H1 (cell line): Measurements from ENCODE around the gene ALDH1A3. TPM values are rescaled to one million over a fixed set of nuclear protein-coding genes. Genes with fewer than 3 reads are reported as not detected.

Experiments used
- CTCF ChIA-PET: fragments of 300-600 bp; sonication (Branson Sonifier 250); formaldehyde crosslinking; loops from one replicate; lab custom pipeline; 2021; ENCODE audit not compliant: partially characterized antibody; lab: Charles Lee
- POLR2A ChIA-PET: fragments of 300-600 bp; sonication (Branson Sonifier 250); formaldehyde crosslinking; loops from one replicate; lab custom pipeline; 2021; ENCODE audit warnings: inconsistent platforms; ENCODE audit not compliant: partially characterized antibody; lab: Charles Lee
- DNase-seq, 2 experiments: peaks; one replicate each; pipeline versions ENCODE4 v3.0.0 to v3.0.0-alpha.2; 2010 to 2022; ENCODE audit warnings: low spot score in 2 of 2, low read depth in 1 of 2, mixed read lengths in 1 of 2
- FAIRE-seq: peaks from 2 replicates; lab custom pipeline; 2011; peaks lifted over from hg19 to GRCh38; lab: Jason Lieb, UNC
- H2AFZ ChIP-seq: 2 replicates; pipeline ENCODE4 v1.8.1; 2012; ENCODE audit warnings: low read length, inconsistent platforms
- H2AK5ac ChIP-seq: 2 replicates; pipeline ENCODE4 v1.6.1; 2013; ENCODE audit warnings: low read depth, low read length
- H2BK120ac ChIP-seq: replicated peaks from 2 replicates; pipeline ENCODE3; 2013; ENCODE audit warnings: low read depth, low read length, inconsistent platforms
- H2BK12ac ChIP-seq: 2 replicates; pipeline ENCODE4 v1.6.1; 2013; ENCODE audit warnings: low read depth, low read length
- H2BK15ac ChIP-seq: 2 replicates; pipeline ENCODE4 v1.6.1; 2013; ENCODE audit warnings: low read length
- H2BK20ac ChIP-seq: 2 replicates; pipeline ENCODE4 v1.6.1; 2013; ENCODE audit warnings: low read length
- H2BK5ac ChIP-seq: 2 replicates; pipeline ENCODE4 v1.6.1; 2013; ENCODE audit warnings: low read depth, low read length
- H3K14ac ChIP-seq: 2 replicates; pipeline ENCODE4 v1.6.1; 2013; ENCODE audit warnings: inconsistent platforms; ENCODE audit not compliant: insufficient read length
- H3K18ac ChIP-seq: 2 replicates; pipeline ENCODE4 v1.6.1; 2013; ENCODE audit warnings: low read length; ENCODE audit errors: extremely low read depth
- H3K23ac ChIP-seq: 2 replicates; pipeline ENCODE4 v1.6.1; 2013; ENCODE audit warnings: inconsistent platforms; ENCODE audit not compliant: insufficient read length
- H3K23me2 ChIP-seq: 2 replicates; pipeline ENCODE4 v1.6.1; 2013; ENCODE audit warnings: low read depth, low read length
- H3K27ac ChIP-seq: 2 replicates; pipeline ENCODE4 v1.6.1; 2011; ENCODE audit warnings: low read depth, low read length, inconsistent platforms
- H3K27me3 ChIP-seq, 4 experiments: replicated peaks in 1 of 4; 1 replicate in 1 of 4; 2 replicates in 3 of 4; pipeline versions ENCODE4 v1.6.1 to v1.8.1; 2011 to 2013; ENCODE audit warnings: low read length in 3 of 4, mild to moderate bottlenecking in 3 of 4, inconsistent platforms in 2 of 4, mixed read lengths in 2 of 4, moderate library complexity in 1 of 4; ENCODE audit not compliant: control insufficient read depth in 3 of 4, insufficient read depth in 3 of 4; ENCODE audit errors: extremely low read depth in 1 of 4
- H3K36me3 ChIP-seq, 4 experiments: 2 replicates each; pipeline versions ENCODE4 v1.6.1 to v1.8.1; 2011 to 2013; ENCODE audit warnings: mild to moderate bottlenecking in 4 of 4, low read length in 3 of 4, moderate library complexity in 2 of 4, control low read depth in 1 of 4, inconsistent platforms in 1 of 4; ENCODE audit not compliant: insufficient read depth in 4 of 4, control insufficient read depth in 2 of 4
- H3K4ac ChIP-seq: replicated peaks from 2 replicates; pipeline ENCODE3; 2013; ENCODE audit warnings: low read length, low read depth, mixed read lengths, inconsistent platforms; ENCODE audit not compliant: insufficient read length
- H3K4me1 ChIP-seq, 4 experiments: replicated peaks in 1 of 4; 1 replicate in 1 of 4; 2 replicates in 3 of 4; pipeline versions ENCODE4 v1.6.1 to v1.8.1; 2011 to 2013; ENCODE audit warnings: low read length in 3 of 4, inconsistent platforms in 2 of 4, mixed read lengths in 1 of 4; ENCODE audit not compliant: insufficient read depth in 4 of 4, control insufficient read depth in 3 of 4
- H3K4me2 ChIP-seq, 2 experiments: 2 replicates each; pipeline versions ENCODE4 v1.6.1 to v1.8.1; 2011 to 2013; ENCODE audit warnings: low read depth in 2 of 2, low read length in 2 of 2, control low read depth in 1 of 2, inconsistent platforms in 1 of 2, mild to moderate bottlenecking in 1 of 2; ENCODE audit not compliant: insufficient read depth in 1 of 2
- H3K4me3 ChIP-seq, 4 experiments: fragments of 200-600, 300-600 bp in 1 of 4; sonication (generic), shearing (Covaris generic), sonication (Bioruptor Twin) in 1 of 4; 2 replicates each; pipeline versions ENCODE4 v1.5.1 to v1.8.1; 2011 to 2016; ENCODE audit warnings: low read length in 4 of 4, low read depth in 3 of 4, control low read depth in 2 of 4, inconsistent platforms in 2 of 4, mild to moderate bottlenecking in 2 of 4, mixed read lengths in 1 of 4, moderate library complexity in 1 of 4; ENCODE audit not compliant: insufficient read depth in 2 of 4; ENCODE audit errors: extremely low read depth in 1 of 4
- H3K56ac ChIP-seq: replicated peaks from 2 replicates; pipeline ENCODE3; 2013; ENCODE audit warnings: low read depth, mild to moderate bottlenecking, mixed read lengths, low read length, inconsistent platforms; ENCODE audit not compliant: insufficient read length
- H3K79me1 ChIP-seq: 2 replicates; pipeline ENCODE4 v1.6.1; 2013; ENCODE audit warnings: low read depth, low read length, control low read depth
- H3K79me2 ChIP-seq, 2 experiments: 2 replicates each; pipeline versions ENCODE4 v1.6.1 to v1.8.1; 2012 to 2013; ENCODE audit warnings: low read length in 2 of 2, mild to moderate bottlenecking in 2 of 2, inconsistent platforms in 1 of 2; ENCODE audit not compliant: insufficient read depth in 2 of 2, control insufficient read depth in 1 of 2
- H3K9ac ChIP-seq, 4 experiments: replicated peaks in 1 of 4; 1 replicate in 1 of 4; 2 replicates in 3 of 4; pipeline versions ENCODE4 v1.6.1 to v1.8.1; 2011 to 2013; ENCODE audit warnings: low read depth in 3 of 4, low read length in 3 of 4, control low read depth in 2 of 4, mild to moderate bottlenecking in 2 of 4, moderate library complexity in 2 of 4, inconsistent platforms in 1 of 4; ENCODE audit errors: extremely low read depth in 1 of 4
- H3K9me3 ChIP-seq, 2 experiments: 2 replicates each; pipeline versions ENCODE4 v1.6.1 to v1.8.1; 2012 to 2013; ENCODE audit warnings: mild to moderate bottlenecking in 2 of 2, moderate library complexity in 2 of 2, control low read depth in 1 of 2, inconsistent platforms in 1 of 2, low read depth in 1 of 2, low read length in 1 of 2, mixed read lengths in 1 of 2; ENCODE audit not compliant: insufficient read depth in 2 of 2
- H4K20me1 ChIP-seq, 2 experiments: replicated peaks in 1 of 2; 2 replicates each; pipeline versions ENCODE3 to v1.8.1; 2011 to 2013; ENCODE audit warnings: inconsistent platforms in 2 of 2, low read length in 2 of 2, mild to moderate bottlenecking in 1 of 2; ENCODE audit not compliant: insufficient read depth in 2 of 2, control insufficient read depth in 1 of 2
- H4K5ac ChIP-seq: 2 replicates; pipeline ENCODE4 v1.6.1; 2013; ENCODE audit warnings: low read length, low read depth, mixed read lengths, inconsistent platforms; ENCODE audit not compliant: insufficient read length
- H4K8ac ChIP-seq: 2 replicates; pipeline ENCODE4 v1.8.0; 2013; ENCODE audit warnings: mild to moderate bottlenecking, moderate library complexity, low read length, inconsistent platforms; ENCODE audit not compliant: insufficient read depth; ENCODE audit errors: extremely low read depth
- H4K91ac ChIP-seq: replicated peaks from 2 replicates; pipeline ENCODE3; 2013; ENCODE audit warnings: low read length, mixed read lengths, inconsistent platforms; ENCODE audit not compliant: insufficient read length
- CEBPB ChIP-seq: IDR thresholded peaks from 2 replicates; pipeline ENCODE4 v1.6.1; 2012; ENCODE audit warnings: low read depth, low read length
- CHD2 ChIP-seq: IDR thresholded peaks from 2 replicates; pipeline ENCODE4 v1.6.1; 2012; ENCODE audit warnings: low read length, improper control_type of control experiment
- CREB1 ChIP-seq: IDR thresholded peaks from 2 replicates; pipeline ENCODE4 v1.6.1; 2012; ENCODE audit warnings: inconsistent platforms
- CTCF ChIP-seq, 3 experiments: IDR thresholded peaks; 1 replicate in 2 of 3; 2 replicates in 1 of 3; pipeline versions ENCODE4 v1.5.1 to v1.6.1; 2011; ENCODE audit warnings: low read length in 3 of 3, mild to moderate bottlenecking in 3 of 3, inconsistent platforms in 2 of 3, low read depth in 1 of 3, moderate library complexity in 1 of 3; ENCODE audit not compliant: insufficient read depth in 1 of 3; ENCODE audit errors: control extremely low read depth in 1 of 3
- RAD21 ChIP-seq, 2 experiments: IDR thresholded peaks in 1 of 2; conservative IDR thresholded peaks in 1 of 2; 2 replicates each; pipeline ENCODE4 v1.6.1; 2011; ENCODE audit warnings: low read depth in 2 of 2, low read length in 2 of 2, improper control_type of control experiment in 1 of 2, inconsistent platforms in 1 of 2, mild to moderate bottlenecking in 1 of 2, moderate library complexity in 1 of 2
- WGBS, 2 experiments: shearing (Covaris generic) in 1 of 2; methylation state at CpG; one replicate each; pipeline versions ENCODE4 v1.1.6 to v1.1.7; 2013 to 2015; ENCODE audit warnings: low lambda C conversion rate in 2 of 2, mixed read lengths in 2 of 2, inconsistent platforms in 1 of 2, low coverage in 1 of 2, missing lambda C conversion rate in 1 of 2; ENCODE audit not compliant: insufficient replicate concordance in 2 of 2, insufficient coverage in 1 of 2, insufficient read length in 1 of 2; ENCODE audit errors: extremely low coverage in 1 of 2, missing lambda C conversion rate in 1 of 2; 5-methylcytosine and 5-hydroxymethylcytosine counted together
- polyA plus RNA-seq, 7 experiments: library from polyadenylated mRNA; depleted of rRNA in 3 of 7; stranded (reverse) in 5 of 7; unstranded in 2 of 7; fragments of >200 nt in 5 of 7; fragments of 200-250 nt in 2 of 7; gene quantifications; 1 replicate in 5 of 7; 2 replicates in 1 of 7; 4 replicates in 1 of 7; pipeline versions ENCODE4 v1.2.1 to v1.2.3, GENCODE V29; 2011 to 2013; ENCODE audit warnings: missing spikeins in 2 of 7, mixed read lengths in 2 of 7
- total RNA-seq: library from RNA; stranded (reverse); fragmentation: NEBNext Ultra II Directional; extraction: Animal tissue kit (Norgen Biotek cat#: 25700); gene quantifications from 2 replicates; pipeline ENCODE4 v1.2.1, GENCODE V29; 2021

Gene ALDH1A3
- total and polyA plus RNA-seq, 2 of the 8 experiments (the other 6 are each of a cell fraction or from before 2014, with no cell fraction given) = 2.2 to 5.5 TPM

- no peak overlapping the region for H3K23ac ChIP-seq
- H4K8ac ChIP-seq = no peak overlapping the region
- H3K4me3 ChIP-seq = no peak overlapping the region
- TF ChIP-seq CEBPB = no peak
- TF ChIP-seq RAD21 (IDR thresholded peaks at IDR 0.05 in 1 of 2, conservative IDR thresholded peaks at IDR 0.05 in 1 of 2; ENCODE audit: low read depth in 2 of 2, low read length in 2 of 2) = peak; percentile 33 to 50; a peak in 3 of 4 replicates
- TF ChIP-seq CREB1 = peak; percentile 49; the same call in 1 of the 2 replicates
- peak; percentile 57 to 77 (median 63) for TF ChIP-seq CTCF (IDR thresholded peaks at IDR 0.05; ENCODE audit: control extremely low read depth in 1 of 3, insufficient read depth in 1 of 3, low read depth in 1 of 3, low read length in 3 of 3)
- TF ChIP-seq CHD2 = no peak
- H4K20me1 ChIP-seq = no peaks in the 10 kb centered on the region
- no peak overlapping the region for H3K27ac ChIP-seq
- H2BK5ac ChIP-seq = no peak overlapping the region
- no peak overlapping the region for H3K14ac ChIP-seq
- no peak overlapping the region for H2AFZ ChIP-seq
- H4K91ac ChIP-seq = no peak overlapping the region
- H3K9ac ChIP-seq = no peak overlapping the region
- no peak overlapping the region for H2BK120ac ChIP-seq
- peaks cover 0 to 9% (median 3%) of the 10 kb centered on the region in 4 experiments; a peak in 4 of 7 replicates for H3K4me1 ChIP-seq
- H2BK20ac ChIP-seq = no peak overlapping the region
- H3K4me2 ChIP-seq = no peak overlapping the region
- no peak overlapping the region for H2BK12ac ChIP-seq
- H4K5ac ChIP-seq = no peak overlapping the region
- CTCF ChIA-PET = interaction anchor here (1.0 to 6.0 kb wide), 6 partner anchors 9 to 580 kb away, joined by 3 to 81 read pairs (median 4); partner anchors contain the start of gene LRRK1
- POLR2A ChIA-PET = no interaction called here
- no peak overlapping the region for H3K56ac ChIP-seq
- no peak overlapping the region for H3K18ac ChIP-seq
- H3K23me2 ChIP-seq = no peaks in the 10 kb centered on the region
- H3K27me3 ChIP-seq = peaks cover 3 to 19% (median 9%) of the 10 kb centered on the region in 4 experiments
- DNase-seq (peak in 1 of 2 experiments; percentile 69), FAIRE-seq (no peak)
- H3K9me3 ChIP-seq = no peaks in the 10 kb centered on the region
- no peaks in the 10 kb centered on the region for H3K79me2 ChIP-seq
- H3K36me3 ChIP-seq = no peaks in the 10 kb centered on the region
- H3K4ac ChIP-seq = no peak overlapping the region
- H2AK5ac ChIP-seq = no peak overlapping the region
- H3K79me1 ChIP-seq = no peaks in the 10 kb centered on the region
- WGBS, 2 experiments = 73% methylated on average over 9 of the region's 11 CpGs; no CpG with 5 or more reads in 1 of the 2 experiments
- H2BK15ac ChIP-seq = no peak overlapping the region
These were observed 46.6 kb downstream of the ALDH1A3 start for GRCh38 chr15:100926258-100926657.
